Spleen (tissue), 11 donors: ENCODE data around the gene STARD3NL. TPM values are rescaled to one million over a fixed set of nuclear protein-coding genes. Genes with fewer than 3 reads are reported as not detected.

ENCODE experiments used
- DNase-seq: peaks from one replicate; pipeline ENCODE4 v3.0.0-alpha.2; 2020
- H3K27ac ChIP-seq, 8 donors: fragments of 200-600 bp; sonication (generic) in 7 of 8; 1 replicate in 4 of 8; 2 replicates in 4 of 8; pipeline versions ENCODE4 v1.5.0 to v1.8.0; 2016 to 2021; ENCODE audit warnings: inconsistent platforms in 4 of 8, mild to moderate bottlenecking in 4 of 8, moderate library complexity in 1 of 8
- H3K27me3 ChIP-seq, 7 donors: fragments of 200-600 bp; sonication (generic) in 6 of 7; replicated peaks in 1 of 7; 1 replicate in 4 of 7; 2 replicates in 3 of 7; pipeline versions ENCODE4 v1.5.0 to v1.8.0; 2016 to 2021; ENCODE audit warnings: inconsistent platforms in 3 of 7, mild to moderate bottlenecking in 1 of 7
- H3K36me3 ChIP-seq, 6 donors: fragments of 200-600 bp; sonication (generic) in 5 of 6; 1 replicate in 4 of 6; 2 replicates in 2 of 6; pipeline versions ENCODE4 v1.5.0 to v1.8.0; 2016 to 2021; ENCODE audit warnings: inconsistent platforms in 2 of 6
- H3K4me1 ChIP-seq, 6 donors: fragments of 200-600 bp; sonication (generic) in 5 of 6; 1 replicate in 3 of 6; 2 replicates in 3 of 6; pipeline versions ENCODE4 v1.5.0 to v1.8.0; 2016 to 2021; ENCODE audit warnings: inconsistent platforms in 3 of 6
- H3K4me3 ChIP-seq, 8 donors: fragments of 200-600 bp; sonication (generic) in 7 of 8; 1 replicate in 4 of 8; 2 replicates in 4 of 8; pipeline versions ENCODE4 v1.5.0 to v1.8.0; 2016 to 2021; ENCODE audit warnings: inconsistent platforms in 4 of 8, mild to moderate bottlenecking in 4 of 8, moderate library complexity in 2 of 8
- H3K9me3 ChIP-seq, 8 donors: fragments of 200-600 bp; sonication (generic) in 7 of 8; 1 replicate in 4 of 8; 2 replicates in 4 of 8; pipeline versions ENCODE4 v1.5.0 to v1.8.0; 2016 to 2021; ENCODE audit warnings: inconsistent platforms in 4 of 8
- CTCF ChIP-seq, 11 experiments: fragments of 200-600 bp in 7 of 11; fragments of 450-650 bp in 4 of 11; sonication (generic) in 4 of 11; IDR thresholded peaks in 8 of 11; conservative IDR thresholded peaks in 3 of 11; 1 replicate in 7 of 11; 2 replicates in 4 of 11; pipeline versions ENCODE4 v1.4.0 to v1.8.0; 2016 to 2021; ENCODE audit warnings: antibody characterized with exemption in 11 of 11, inconsistent platforms in 4 of 11, mild to moderate bottlenecking in 1 of 11
- POLR2A ChIP-seq, 3 donors: fragments of 450-650 bp; IDR thresholded peaks; one replicate each; pipeline ENCODE4 v1.5.1; 2017; ENCODE audit warnings: antibody characterized with exemption in 3 of 3, mild to moderate bottlenecking in 1 of 3
- POLR2AphosphoS5 ChIP-seq, 3 donors: sonication (generic); formaldehyde crosslinking; IDR thresholded peaks; one replicate each; pipeline ENCODE4 v1.5.1; 2017; ENCODE audit warnings: antibody characterized with exemption in 3 of 3
- WGBS, 5 donors: extraction: QIAGEN DNeasy Blood & Tissue Kit in 3 of 5; methylation state at CpG; one replicate each; pipeline versions ENCODE4 v1.1.5 to v1.1.7; 2013 to 2018; 5-methylcytosine and 5-hydroxymethylcytosine counted together
- intact Hi-C: fragments of 100-400 bp; cut with DNase I; formaldehyde crosslinking; loops from one replicate; pipeline ENCODE4 v1.15.0; 2023; ENCODE audit warnings: low total_unique reads
- polyA plus RNA-seq, 3 donors: library from polyadenylated mRNA; stranded (reverse); fragments of 200-250 nt; gene quantifications; one replicate each; pipeline ENCODE4 v1.2.1, GENCODE V29; 2013
- total RNA-seq, 7 donors: library from RNA; depleted of rRNA in 3 of 7; stranded (reverse); fragments of >200 nt in 3 of 7; fragmentation: NEBNext Ultra II Directional in 4 of 7; extraction: Animal tissue kit (Norgen Biotek cat#: 25700) in 4 of 7; gene quantifications; one replicate each; pipeline versions ENCODE4 v1.1.0 to v1.2.1, GENCODE V29; 2016 to 2021
- donor health status: healthy with polysubstance abuse.
- donor health status: DM: no; HTN: no; CAD: no; lungs with moderate emphysema.
- donor health status: DM: no; HTN: no; CAD: no.
- donor health status: Bipolar disorder and iron deficiency.
- donor health status: healthy.
- donor health status: DM: no; HTN: no; CAD: no.
- donor health status: DM: yes; HTN: yes; CAD: no.

Gene STARD3NL
- total and polyA plus RNA-seq, 10 donors = 19.8 to 50.2 (median 36.7) TPM

GRCh38 chr7:38153515-38153914 is 24.5 kb upstream of the STARD3NL start:
- Histone ChIP-seq H3K36me3 (no peaks in the 10 kb centered on the region), H3K27ac (no peak overlapping the region), H3K4me3 (no peak overlapping the region), H3K27me3 (no peaks in the 10 kb centered on the region), H3K4me1 (no peaks in the 10 kb centered on the region), H3K9me3 (peaks cover 0 to 12% (median 0%) of the 10 kb centered on the region in 8 donors)
- WGBS, 5 donors = 64 to 81% (median 69%) methylated on average over 1 of the region's 1 CpG
- TF ChIP-seq CTCF (IDR thresholded peaks at IDR 0.05 in 8 of 11, conservative IDR thresholded peaks at IDR 0.05 in 3 of 11) (no peak), POLR2A (IDR thresholded peaks at IDR 0.05) (no peak), POLR2AphosphoS5 (IDR thresholded peaks at IDR 0.05) (no peak)
- no peak for DNase-seq
- intact Hi-C loops = no loop called here

GRCh38 chr7:38154278-38154677 is 23.8 kb upstream of the STARD3NL start:
- WGBS, 5 donors = 73 to 92% (median 91%) methylated on average over 2 of the region's 2 CpGs
- Histone ChIP-seq H3K36me3 (no peaks in the 10 kb centered on the region), H3K9me3 (peaks cover 0 to 12% (median 0%) of the 10 kb centered on the region in 8 donors), H3K27ac (no peak overlapping the region), H3K27me3 (no peaks in the 10 kb centered on the region), H3K4me3 (no peak overlapping the region), H3K4me1 (no peaks in the 10 kb centered on the region)
- TF ChIP-seq CTCF (IDR thresholded peaks at IDR 0.05 in 8 of 11, conservative IDR thresholded peaks at IDR 0.05 in 3 of 11) = no peak
- no peak for TF ChIP-seq POLR2A (IDR thresholded peaks at IDR 0.05)
- TF ChIP-seq POLR2AphosphoS5 (IDR thresholded peaks at IDR 0.05) = no peak
- intact Hi-C loops = no loop called here
- no peak for DNase-seq

GRCh38 chr7:38160003-38160571 is 18.0 kb upstream of the STARD3NL start:
- DNase-seq = no peak
- TF ChIP-seq POLR2AphosphoS5 (IDR thresholded peaks at IDR 0.05) (no peak), CTCF (IDR thresholded peaks at IDR 0.05 in 8 of 11, conservative IDR thresholded peaks at IDR 0.05 in 3 of 11) (no peak), POLR2A (IDR thresholded peaks at IDR 0.05) (no peak)
- intact Hi-C loops = loop anchor here (10.0 kb wide), 1 partner anchor 55 kb away; no protein-coding TSS in a partner anchor
- Histone ChIP-seq H3K27ac (no peak overlapping the region), H3K4me3 (no peak overlapping the region), H3K4me1 (no peaks in the 10 kb centered on the region), H3K9me3 (peaks cover 0 to 12% (median 0%) of the 10 kb centered on the region in 8 donors), H3K36me3 (no peaks in the 10 kb centered on the region), H3K27me3 (no peaks in the 10 kb centered on the region)
- WGBS, 5 donors = 75 to 85% (median 79%) methylated on average over 4 to 5 of the region's 5 CpGs

- no peak overlapping the region for H3K4me3 ChIP-seq
- 65 to 85% (median 75%) methylated on average over 1 of the region's 1 CpG for WGBS, 5 donors
- H3K27me3 ChIP-seq = no peaks in the 10 kb centered on the region
- TF ChIP-seq CTCF (IDR thresholded peaks at IDR 0.05 in 8 of 11, conservative IDR thresholded peaks at IDR 0.05 in 3 of 11) = no peak
- no peak for TF ChIP-seq POLR2A (IDR thresholded peaks at IDR 0.05)
- TF ChIP-seq POLR2AphosphoS5 (IDR thresholded peaks at IDR 0.05) = no peak
- no peaks in the 10 kb centered on the region for H3K36me3 ChIP-seq
- H3K4me1 ChIP-seq = no peaks in the 10 kb centered on the region
- DNase-seq = no peak
- no peaks in the 10 kb centered on the region for H3K9me3 ChIP-seq
- intact Hi-C loops = loop anchor here (10.0 kb wide), 1 partner anchor 57 kb away; no protein-coding TSS in a partner anchor
- H3K27ac ChIP-seq = no peak overlapping the region
Measured at GRCh38 chr7:38162036-38162435, 16.0 kb upstream of the STARD3NL start.
